ENCODE measurements around the gene LIX1L.

- no peak for TF ChIP-seq CTCF (IDR thresholded peaks at IDR 0.05; ENCODE audit: low read length)
- peak; percentile 32 for TF ChIP-seq EZH2 (optimal IDR thresholded peaks at IDR 0.05; ENCODE audit: low read depth, low read length)
These were observed 2.8 kb upstream of the LIX1L start for GRCh38 chr1:145960468-145961108.

Measured in MM.1S (cell line).